Heart left ventricle (tissue), 13 donors: ENCODE results near the gene TMPO.

Experiments used
- POLR2A ChIP-seq, 2 donors: fragments of 450-650 bp; IDR thresholded peaks; one replicate each; pipeline ENCODE4 v1.6.1; 2017; ENCODE audit warnings: antibody characterized with exemption in 2 of 2, mild to moderate bottlenecking in 2 of 2, moderate library complexity in 2 of 2
- TF ChIP-seq, protein P1 (sequence below), 12 donors: fragments of 200-600 bp; sonication (generic) in 4 of 12; IDR thresholded peaks; one replicate each; pipeline versions ENCODE4 v1.5.0 to v1.8.0; 2018 to 2022; ENCODE audit warnings: antibody characterized with exemption in 12 of 12, mild to moderate bottlenecking in 5 of 12
- donor health status: ischemic (EF 13 %, LVEDD 7.1; RV severe dilation, severe dysfunction).
- donor health status: DM: no; HTN: yes; CAD: no.
- donor health status: DM: no; HTN: no; CAD: no.
- donor health status: ischemic (EF 25% LVEDD 6.9; RV normal size, moderate dysfunction).
- donor health status: ischemic (EF 25% LVEDD 5.7; RV mildly dilated, moderate dysfunction).
- donor health status: ischemic (EF 35%, LVEDD 5.7; RV mildly dilated, moderate dysfunction).
- donor health status: nonischemic (EF 11% LVEDD 7.7; RV severe dilation, severe dysfunction).
- donor health status: DM: yes; HTN: yes; CAD: no.
- donor health status: PGD.
- donor health status: ischemic (EF 29% LVEDD 5.4; RV normal size, mild dysfunction).
- donor health status: nonischemic (EF 23%, LVEDD 6.1; RV moderate dilation, normal function).

GRCh38 chr12:98595243-98595988, 80.0 kb downstream of the TMPO start:
- TF ChIP-seq, protein P1, sequence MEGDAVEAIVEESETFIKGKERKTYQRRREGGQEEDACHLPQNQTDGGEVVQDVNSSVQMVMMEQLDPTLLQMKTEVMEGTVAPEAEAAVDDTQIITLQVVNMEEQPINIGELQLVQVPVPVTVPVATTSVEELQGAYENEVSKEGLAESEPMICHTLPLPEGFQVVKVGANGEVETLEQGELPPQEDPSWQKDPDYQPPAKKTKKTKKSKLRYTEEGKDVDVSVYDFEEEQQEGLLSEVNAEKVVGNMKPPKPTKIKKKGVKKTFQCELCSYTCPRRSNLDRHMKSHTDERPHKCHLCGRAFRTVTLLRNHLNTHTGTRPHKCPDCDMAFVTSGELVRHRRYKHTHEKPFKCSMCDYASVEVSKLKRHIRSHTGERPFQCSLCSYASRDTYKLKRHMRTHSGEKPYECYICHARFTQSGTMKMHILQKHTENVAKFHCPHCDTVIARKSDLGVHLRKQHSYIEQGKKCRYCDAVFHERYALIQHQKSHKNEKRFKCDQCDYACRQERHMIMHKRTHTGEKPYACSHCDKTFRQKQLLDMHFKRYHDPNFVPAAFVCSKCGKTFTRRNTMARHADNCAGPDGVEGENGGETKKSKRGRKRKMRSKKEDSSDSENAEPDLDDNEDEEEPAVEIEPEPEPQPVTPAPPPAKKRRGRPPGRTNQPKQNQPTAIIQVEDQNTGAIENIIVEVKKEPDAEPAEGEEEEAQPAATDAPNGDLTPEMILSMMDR (IDR thresholded peaks at IDR 0.05), result no peak
- TF ChIP-seq POLR2A (IDR thresholded peaks at IDR 0.05), result no peak
